ENCODE measurements around the gene SNAPC3.
"Not testable (repeated sequence)": the region's sequence is repeated elsewhere in the genome, so short reads cannot be mapped to it uniquely, and the experiment has no call there.

The SNAPC3 gene

DNA sequence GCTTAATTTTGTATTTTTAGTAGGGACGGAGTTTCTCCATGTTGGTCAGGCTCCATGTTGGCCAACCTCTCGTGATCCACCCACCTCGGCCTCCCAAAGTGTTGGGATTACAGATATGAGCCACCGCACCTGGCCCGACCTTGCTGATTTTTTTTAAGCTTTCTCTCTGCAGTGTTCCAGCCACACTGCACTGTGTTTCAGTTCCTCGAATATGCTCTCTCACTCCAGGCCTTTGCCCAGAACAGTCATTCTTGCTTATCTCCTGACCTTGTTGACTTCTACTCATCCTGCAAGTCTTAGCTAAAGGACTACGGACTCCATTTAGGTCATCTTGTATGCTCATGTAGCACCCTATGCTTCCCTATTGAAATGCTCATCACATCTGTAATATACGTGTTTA lies 3.3 kb downstream of the SNAPC3 start:
- DNase-seq: no peak

DNA sequence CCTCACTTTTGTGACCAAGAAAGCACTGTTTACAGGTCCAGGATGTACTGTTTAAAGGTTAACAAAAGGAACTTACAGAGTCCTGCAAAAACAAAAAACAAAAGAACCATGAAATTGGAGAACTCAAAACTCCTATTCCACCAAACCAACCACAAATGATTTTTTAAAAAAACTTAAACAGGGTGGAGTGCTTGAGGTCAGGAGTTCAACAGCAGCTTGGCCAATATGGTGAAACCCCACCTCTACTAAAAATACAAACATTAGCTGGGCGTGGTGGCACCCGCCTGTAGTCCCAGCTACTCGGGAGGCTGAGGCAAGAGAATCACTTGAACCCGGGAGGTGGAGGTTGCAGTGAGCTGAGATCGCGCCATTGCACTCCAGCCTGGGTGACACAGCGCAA lies 5.0 kb downstream of the SNAPC3 start:
- DNase-seq: not testable (repeated sequence)

DNA sequence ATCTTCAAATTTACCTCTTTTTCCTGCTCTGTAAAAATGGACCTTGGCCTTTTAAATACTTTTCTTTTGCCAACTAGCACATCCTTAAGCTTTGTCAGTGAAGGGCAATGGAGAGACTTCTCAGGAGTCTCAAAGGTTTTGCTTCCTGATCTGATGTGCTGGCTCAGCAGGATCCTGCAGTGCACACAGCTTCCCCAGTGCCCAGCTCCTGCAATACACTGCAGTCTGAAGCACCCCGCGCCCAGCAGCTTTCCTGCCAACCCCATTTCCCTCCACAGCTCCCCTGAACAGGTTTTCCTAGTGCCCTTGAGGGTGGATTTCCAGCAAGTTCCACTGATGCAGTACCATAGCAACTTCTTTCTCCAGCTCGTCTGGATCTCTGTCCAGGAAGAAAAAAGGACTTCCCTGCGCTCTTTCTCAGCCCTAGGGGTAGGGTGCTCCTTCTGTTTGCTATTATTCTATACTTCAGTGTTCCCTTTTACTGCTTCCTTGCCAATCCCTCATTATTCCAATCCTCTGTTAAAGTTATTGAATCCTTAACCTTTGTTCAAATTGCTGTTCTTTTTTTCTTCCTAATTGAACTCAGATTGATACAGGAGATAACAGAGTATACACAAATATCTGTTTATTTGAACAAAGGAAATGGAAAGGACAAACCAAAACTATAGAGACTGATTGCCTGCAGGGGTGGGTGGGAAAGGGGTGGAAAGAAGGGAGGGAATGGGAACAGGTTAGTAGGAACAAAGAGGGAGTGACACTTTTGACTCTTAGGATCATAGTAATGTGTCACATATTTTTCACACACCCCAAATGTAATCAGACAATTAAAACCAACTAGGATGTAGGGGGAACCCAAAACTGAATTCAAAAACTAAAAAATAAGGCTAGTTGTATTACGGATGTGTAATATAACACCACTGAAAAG lies 8.5 kb downstream of the SNAPC3 start:
- no peak for DNase-seq

DNA sequence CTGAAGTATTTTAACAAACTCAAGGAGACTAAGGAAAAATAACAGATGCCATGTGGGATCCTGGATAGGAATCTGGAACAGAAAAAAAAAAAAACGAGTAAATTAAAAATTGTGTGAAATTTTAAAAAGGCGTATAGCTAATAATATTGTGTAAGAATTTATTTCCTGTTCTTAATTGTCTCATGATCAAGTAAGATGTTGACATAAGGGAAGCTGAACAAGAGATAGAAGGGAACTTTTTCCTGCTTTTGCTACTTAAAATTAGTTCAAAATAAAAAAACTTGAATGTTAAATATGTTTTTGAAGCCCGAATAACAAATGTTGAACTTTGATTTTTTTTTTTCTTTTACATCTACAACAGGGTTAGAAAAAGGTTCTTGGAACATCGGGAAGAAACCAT lies 10.5 kb downstream of the SNAPC3 start:
- no peak for DNase-seq

DNA sequence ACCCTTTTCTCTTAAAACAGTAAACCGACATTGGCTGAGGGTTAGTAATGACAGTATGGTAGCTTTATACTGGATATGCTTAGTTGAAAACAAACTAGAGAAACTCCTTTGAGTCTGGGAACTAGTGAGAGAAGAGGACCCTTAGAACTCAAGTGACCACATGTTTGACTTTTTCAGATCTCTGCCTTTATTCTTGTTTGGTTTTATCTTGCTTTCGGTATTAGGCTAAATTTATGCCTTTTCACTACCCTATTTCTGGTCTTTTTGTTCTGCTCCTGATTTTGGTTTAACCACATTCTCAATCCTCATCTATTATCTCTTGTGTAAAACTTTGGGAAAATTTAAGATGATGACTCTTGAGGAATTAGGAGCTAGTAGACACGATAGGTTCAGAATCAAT lies 11.0 kb downstream of the SNAPC3 start:
- DNase-seq: no peak

DNA sequence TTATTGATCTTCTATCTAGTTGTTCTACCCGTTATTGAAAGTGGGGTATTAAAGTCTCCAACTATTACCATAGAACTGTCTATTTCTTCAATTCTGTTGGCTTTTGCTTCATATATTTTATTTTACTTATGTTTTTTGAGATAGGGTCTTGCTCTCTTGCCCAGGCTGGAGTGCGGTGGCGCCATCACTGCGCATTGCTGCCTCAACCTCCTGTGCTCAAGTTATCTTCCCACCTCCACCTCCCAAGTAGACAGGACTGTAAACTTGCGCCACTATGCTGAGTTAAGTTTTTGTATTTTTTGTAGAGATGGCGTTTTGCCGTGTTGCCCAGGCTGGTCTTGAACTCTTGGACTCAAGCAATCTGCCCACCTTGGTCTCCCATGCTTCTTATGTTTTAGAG lies 16.2 kb downstream of the SNAPC3 start:
- DNase-seq: no peak

DNA sequence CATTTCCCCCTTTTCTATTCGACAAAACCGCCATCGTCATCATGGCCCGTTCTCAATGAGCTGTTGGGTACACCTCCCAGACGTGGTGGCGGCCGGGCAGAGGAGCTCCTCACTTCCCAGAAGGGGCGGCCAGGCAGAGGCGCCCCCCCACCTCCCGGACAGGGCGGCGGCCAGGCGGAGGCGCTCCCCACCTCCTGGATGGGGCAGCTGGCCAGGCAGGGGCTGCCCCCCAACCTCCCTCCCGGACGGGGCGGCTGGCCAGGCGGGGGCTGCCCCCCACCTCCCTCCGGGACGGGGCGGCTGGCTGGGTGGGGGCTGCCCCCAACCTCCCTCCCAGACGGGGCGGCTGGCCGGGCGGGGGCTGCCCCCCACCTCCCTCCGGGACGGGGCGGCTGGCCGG lies 19.2 kb downstream of the SNAPC3 start:
- not testable (repeated sequence) for DNase-seq

DNA sequence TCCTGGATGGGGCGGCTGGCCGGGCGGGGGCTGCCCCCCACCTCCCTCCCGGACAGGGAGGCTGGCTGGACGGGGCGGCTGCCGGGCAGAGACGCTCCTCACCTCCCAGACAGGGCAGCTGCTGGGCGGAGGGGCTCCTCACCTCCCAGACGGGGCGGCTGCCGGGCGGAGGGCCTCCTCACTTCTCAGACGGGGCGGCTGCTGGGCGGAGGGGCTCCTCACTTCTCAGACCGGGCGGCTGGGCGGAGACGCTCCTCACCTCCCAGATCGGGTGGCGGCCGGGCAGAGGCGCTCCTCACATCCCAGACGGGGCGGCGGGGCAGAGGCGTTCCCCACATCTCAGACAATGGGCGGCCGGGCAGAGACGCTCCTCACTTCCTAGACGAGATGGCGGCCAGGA lies 19.6 kb downstream of the SNAPC3 start:
- DNase-seq: not testable (repeated sequence)

DNA sequence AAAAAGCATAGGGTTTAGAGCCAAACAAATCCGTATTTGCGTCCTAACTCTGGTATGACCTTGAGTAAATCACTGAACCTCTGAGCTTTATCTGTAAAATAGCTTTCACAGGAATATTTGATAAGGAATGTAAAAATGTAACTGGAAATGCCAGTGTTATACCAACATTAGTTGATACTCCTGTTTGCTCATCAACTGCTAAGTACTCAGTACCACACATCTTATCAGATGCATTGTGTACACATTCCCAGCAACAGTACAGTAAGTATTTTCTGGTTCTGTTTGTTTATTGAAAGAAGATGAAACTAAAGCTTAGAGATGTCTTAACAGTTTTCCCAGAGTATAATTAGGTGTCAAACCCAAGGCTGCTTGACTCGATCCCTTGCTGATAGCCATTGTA lies 21.5 kb downstream of the SNAPC3 start:
- DNase-seq: no peak

DNA sequence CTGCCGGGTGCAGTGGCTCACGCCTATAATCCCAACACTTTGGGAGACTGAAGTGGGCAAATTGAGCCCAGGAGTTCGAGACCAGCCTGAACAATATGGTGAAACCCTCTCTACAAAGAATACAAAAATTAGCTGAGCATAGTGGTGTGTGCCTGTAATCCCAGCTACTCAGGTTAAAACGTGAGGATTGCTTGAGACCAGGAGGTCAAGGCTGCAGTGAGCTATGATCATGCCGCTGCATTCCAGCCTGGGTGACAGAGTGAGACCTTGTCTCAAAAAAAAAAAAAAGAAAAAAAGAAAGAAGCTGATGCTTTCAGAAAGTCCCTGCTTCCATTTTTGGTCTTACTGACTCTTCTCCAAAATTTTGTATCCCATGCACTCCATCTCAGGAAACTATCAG lies 31.3 kb downstream of the SNAPC3 start:
- no peak for DNase-seq

DNA sequence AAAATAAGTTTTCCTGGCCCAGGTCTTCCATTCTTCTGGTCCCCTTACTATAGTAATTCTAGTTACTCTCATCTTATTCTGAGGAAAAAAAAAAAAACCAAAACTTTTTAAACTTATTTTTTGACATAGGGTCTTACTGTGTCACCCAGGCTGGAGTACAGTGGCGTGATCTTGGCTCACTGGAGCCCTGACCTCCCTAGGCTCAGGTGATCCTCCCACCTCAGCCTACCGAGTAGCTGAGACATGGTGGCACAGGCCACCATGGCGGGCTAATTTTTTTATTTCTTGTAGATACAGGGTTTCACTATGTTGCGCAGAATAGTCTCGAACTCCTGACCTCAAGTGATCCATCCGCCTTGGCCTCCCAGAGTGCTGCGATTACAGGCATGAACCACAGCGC lies 38.4 kb downstream of the SNAPC3 start:
- DNase-seq: no peak

DNA sequence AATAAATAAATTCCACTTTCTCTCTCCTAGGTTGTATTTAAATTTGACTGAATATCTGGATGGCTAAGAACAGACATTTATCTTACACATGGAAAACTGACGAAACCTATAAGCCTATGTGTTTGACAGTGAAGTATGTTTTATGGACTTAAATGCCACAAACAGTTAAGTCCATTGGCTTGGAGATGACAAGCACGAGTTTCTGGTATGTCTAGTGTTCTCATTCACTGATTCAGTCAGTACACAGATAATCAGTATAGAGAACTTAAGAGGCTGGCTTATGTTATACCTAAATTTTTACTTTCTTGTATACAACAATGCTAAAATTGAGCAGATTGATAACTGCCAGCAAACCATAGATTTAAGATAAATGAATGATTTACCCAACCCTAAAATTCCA lies 38.9 kb downstream of the SNAPC3 start:
- no peak for DNase-seq

DNA sequence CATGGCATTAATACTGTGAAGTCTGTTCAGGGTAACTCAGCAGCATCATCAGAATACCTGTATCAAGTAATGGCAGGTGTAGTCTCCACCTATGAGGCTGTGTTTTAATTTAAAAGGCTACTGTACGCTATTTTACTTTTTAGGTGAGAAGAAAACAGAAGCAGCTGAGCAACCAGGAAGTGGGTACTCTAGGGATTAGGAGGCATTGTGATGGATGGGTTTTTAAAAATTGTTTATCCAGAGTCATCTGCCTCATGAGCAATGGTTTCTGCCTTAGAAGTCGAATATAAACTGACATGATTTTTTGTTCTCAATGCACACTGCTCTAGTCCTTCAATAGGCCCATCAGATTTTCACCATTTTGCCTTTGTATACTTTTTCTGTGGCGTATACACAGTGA lies 45.5 kb downstream of the SNAPC3 start:
- DNase-seq: no peak

DNA sequence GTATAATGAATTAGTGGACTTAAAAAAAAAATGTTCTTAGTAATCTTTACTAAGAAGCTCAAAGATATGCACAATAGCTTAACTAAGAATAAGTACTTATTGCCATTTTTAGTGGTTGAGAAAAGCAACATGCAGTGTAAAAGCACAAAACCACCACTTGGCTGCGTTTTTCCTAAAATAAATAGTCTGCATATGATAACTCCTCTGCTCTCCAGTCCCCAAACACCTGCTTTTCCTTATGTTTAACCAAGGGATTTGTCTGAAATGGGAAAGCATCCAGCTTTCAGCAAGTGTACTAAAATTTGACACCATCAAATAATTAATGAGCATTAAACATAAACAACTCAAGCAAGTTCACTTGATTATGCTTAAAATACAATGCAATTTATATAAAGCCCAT lies 46.7 kb downstream of the SNAPC3 start:
- peak; percentile 95 for DNase-seq

DNA sequence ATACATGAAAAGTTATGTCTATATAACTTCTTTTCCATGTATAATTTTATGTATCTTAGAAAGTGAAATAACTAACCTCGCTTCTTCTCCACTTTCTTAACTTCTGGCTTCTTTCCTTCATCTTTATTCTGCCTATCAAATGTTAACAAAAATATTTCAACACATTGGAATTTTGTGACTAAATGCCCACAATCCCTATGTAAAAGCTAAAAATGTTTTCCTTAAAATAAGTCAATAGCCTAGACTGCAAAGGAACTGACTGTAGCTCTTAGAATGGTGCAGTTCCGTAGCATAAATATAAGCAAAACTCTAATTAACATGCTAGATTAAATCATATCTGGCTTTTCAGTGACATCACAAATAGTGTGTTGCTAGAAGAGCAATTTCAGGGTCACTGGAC lies 47.2 kb downstream of the SNAPC3 start:
- peak; percentile 37 for DNase-seq

DNA sequence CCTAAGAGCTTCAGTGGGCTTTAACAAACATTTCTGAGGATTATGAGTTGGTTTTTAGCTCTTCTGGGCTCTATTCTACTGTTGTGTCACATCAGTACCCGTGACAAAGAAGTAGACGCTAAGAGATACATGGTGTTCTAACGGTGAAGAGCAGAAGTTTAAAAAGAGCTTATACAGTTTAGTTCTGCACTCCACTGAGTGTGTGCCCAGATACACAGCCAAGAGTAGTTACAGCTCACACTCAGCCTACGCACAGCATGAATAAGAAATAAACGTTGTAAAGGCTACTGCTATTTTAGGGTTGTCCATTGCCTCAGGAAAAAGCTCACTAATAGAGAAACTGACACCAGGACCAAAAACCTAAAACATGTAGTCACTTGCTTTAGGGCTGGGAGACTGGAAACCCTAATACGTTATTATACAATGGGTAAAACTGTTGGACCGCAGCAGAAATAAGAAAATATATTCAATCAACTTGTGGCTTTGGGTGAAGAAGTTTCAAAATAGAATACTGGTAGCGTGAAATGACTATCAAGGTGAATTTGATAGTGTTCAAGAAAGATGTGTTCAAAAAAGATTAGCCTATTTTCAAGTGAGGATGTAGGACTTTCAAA lies 53.4 kb downstream of the SNAPC3 start:
- no peak for DNase-seq

DNA sequence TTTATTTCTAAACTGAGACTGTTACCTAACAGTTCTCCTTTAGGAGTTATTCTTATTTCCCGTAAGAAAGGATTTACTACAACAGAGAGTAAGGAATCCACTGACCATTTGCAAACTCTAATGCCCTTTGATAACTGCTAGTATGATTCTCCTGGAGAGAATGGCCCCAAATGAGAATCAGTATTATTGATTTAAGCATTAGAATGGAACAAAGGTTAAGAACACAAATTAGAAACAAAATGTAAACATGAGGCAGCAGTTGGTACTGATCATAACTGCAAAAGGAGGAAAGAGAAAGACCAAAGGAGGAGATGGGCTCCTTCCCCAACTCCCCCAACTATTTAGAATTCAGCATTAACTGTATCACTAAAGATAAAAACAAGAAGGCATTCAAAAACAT lies 57.4 kb downstream of the SNAPC3 start:
- no peak for DNase-seq

DNA sequence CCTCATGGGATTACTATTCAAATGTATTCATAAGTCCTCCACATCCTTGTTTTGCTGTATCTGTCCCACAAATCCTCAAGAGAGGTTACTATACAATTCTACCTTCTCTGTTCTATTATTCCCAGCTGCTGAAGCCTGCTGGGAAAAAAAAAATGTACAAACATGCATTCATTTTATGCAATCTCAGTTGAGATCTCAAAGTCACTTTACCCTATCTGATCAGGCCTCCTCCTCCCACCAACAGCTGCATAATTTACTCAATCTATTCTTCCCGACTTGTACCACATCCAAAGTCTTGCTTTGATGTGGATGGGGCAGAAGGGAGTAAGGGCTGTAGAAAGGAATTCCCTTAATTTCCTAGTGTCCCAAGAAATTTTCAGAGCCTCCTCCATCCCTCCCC lies 59.5 kb downstream of the SNAPC3 start:
- no peak for DNase-seq

DNA sequence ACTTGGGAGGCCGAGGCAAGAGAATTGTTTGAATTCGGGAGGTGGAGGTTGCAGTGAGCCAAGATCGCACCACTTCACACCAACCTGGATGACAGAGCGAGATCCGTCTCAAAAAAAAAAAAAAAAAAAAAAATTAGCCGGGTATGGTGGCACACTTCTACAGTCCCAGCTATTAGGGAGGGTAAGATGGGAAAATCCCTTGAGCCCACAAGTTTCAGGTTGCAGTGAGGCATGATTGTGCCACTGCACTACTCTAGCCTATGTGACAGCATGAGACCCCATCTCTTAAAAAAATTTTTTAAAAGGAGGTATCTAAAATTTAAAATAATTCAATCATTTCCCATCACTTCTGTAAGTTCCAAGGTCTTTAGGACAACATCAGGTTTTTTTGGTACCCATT lies 62.1 kb downstream of the SNAPC3 start:
- DNase-seq: no peak

DNA sequence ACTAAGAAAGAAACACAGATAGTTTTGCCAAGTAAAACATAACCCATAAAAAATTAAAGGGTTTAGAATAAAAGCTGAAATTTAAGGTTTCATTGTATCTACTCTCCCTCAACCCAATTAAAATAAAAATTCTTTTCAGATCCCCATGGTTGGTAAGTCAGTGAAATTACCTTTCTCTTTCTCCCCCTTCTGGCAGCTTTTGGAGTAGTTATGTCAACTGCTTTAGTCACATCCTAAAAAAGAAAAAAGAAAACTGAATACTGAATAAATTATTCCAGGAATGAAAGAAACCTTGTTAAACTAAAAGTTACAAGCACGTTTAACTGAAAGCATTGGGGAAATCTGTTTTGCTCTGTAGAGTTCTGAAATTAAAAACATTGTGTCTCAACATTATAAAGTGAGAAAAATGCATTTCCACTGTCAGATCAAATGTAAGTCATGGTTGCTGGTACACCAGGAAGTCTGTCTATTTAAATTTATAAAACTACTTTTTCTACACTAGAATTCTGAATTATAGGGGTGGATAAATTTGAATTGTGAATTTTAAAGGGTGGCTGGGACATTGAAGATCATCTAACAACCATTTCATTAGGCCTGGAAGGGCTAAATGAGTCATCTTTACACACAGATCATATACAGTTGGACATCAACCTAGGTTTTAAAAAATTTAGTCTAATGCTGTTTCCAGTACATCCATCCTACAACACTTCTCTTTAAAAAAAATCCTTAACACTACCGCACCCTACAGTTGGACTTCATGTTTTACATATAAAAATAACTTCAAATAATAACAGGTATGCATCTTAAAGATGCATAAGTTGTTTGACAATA lies 63.4 kb downstream of the SNAPC3 start:
- DNase-seq: peak; percentile 32

DNA sequence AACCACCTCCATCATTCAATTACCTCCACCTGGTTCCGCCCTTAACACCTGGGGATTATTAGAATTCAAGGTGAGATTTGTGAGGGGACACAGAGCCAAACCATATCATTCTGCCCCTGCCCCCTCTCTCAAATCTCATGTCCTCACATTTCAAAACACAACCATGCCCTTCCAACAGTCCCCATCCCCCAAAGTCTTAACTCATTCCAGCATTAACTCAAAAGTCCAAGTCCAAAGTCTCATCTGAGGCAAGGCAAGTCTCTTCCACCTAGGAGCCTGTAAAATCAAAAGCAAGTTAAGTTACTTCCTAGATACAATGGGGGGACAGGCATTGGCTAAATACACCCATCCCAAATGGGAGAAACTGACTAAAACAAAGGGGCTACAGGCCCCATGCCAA lies 69.3 kb downstream of the SNAPC3 start:
- DNase-seq: no peak

DNA sequence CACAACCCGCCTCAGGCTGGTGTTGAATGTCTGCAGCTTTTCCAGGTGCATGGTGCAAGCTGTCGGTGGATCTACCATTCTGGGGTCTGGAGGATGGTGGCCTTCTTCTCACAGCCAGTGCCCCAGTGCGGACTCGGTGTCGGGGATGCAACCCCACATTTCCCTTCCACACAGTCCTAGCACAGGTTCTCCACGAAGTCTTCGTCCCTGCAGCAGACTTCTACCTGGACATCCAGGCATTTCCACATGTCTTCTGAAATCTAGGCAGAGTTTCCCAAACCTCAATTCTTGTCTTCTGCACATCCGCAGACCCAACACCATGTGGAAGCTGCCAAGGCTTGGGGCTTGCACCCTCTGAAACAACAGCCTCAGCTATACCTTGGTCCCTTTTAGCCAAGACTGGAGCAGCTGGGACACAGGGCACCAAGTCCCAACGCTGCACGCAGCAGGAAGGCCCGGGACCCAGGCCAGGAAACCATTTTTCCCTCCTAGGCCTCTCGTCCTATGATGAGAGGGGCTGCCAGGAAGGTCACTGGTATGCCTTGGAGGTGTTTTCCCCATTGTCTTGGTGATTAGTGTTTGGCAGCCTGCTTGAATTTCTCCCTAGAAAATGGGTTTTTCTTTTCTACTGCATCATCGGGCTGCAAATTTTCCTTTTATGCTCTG lies 69.9 kb downstream of the SNAPC3 start:
- no peak for DNase-seq
